Suprapubic skin (tissue), 4 donors: ENCODE measurements around the gene CSNK2A2.

Experiments
- CTCF ChIP-seq, 2 donors: fragments of 200-600 bp in 1 of 2; fragments of 450-650 bp in 1 of 2; sonication (generic) in 1 of 2; IDR thresholded peaks; one replicate each; pipeline ENCODE4 v1.5.1; 2016 to 2019; ENCODE audit warnings: antibody characterized with exemption in 2 of 2, mild to moderate bottlenecking in 1 of 2, moderate library complexity in 1 of 2
- EP300 ChIP-seq: sonication (generic); formaldehyde crosslinking; IDR thresholded peaks from one replicate; pipeline ENCODE4 v1.6.1; 2017; ENCODE audit warnings: antibody characterized with exemption
- POLR2A ChIP-seq, 2 donors: fragments of 450-650 bp; IDR thresholded peaks; one replicate each; pipeline ENCODE4 v1.6.1; 2017; ENCODE audit warnings: antibody characterized with exemption in 2 of 2, mild to moderate bottlenecking in 2 of 2, moderate library complexity in 2 of 2
- POLR2AphosphoS5 ChIP-seq, 3 donors: sonication (generic); formaldehyde crosslinking; IDR thresholded peaks; one replicate each; pipeline ENCODE4 v1.6.1; 2017; ENCODE audit warnings: antibody characterized with exemption in 3 of 3

- TF ChIP-seq CTCF (IDR thresholded peaks at IDR 0.05) (no peak), POLR2A (IDR thresholded peaks at IDR 0.05) (no peak), EP300 (no peak), POLR2AphosphoS5 (IDR thresholded peaks at IDR 0.05) (no peak)
Measured at GRCh38 chr16:58128711-58129096, 69.2 kb downstream of the CSNK2A2 start.
